Mucosa of descending colon (tissue), 3 donors: ENCODE results near the gene DDX27. TPM values are rescaled to one million over a fixed set of nuclear protein-coding genes. Genes with fewer than 3 reads are reported as not detected.

Experiments used
- ATAC-seq: fragments of 200-7000 bp; cut with Tn5 transposase; one replicate; pipeline ENCODE4 v1.9.1; 2020; ENCODE audit warnings: mild to moderate bottlenecking, moderate library complexity
- DNase-seq, 3 donors: peaks; one replicate each; pipeline ENCODE4 v3.0.0-alpha.2; 2020
- H3K36me3 ChIP-seq: fragments of 200-600 bp; one replicate; pipeline ENCODE4 v1.8.0; 2021; ENCODE audit warnings: low read depth, mild to moderate bottlenecking
- H3K4me1 ChIP-seq: fragments of 200-600 bp; one replicate; pipeline ENCODE4 v1.8.0; 2021; ENCODE audit warnings: low read depth, mild to moderate bottlenecking
- H3K4me3 ChIP-seq: fragments of 200-600 bp; one replicate; pipeline ENCODE4 v1.8.0; 2021; ENCODE audit warnings: mild to moderate bottlenecking
- H3K9me3 ChIP-seq: fragments of 200-600 bp; one replicate; pipeline ENCODE4 v1.8.0; 2021; ENCODE audit warnings: mild to moderate bottlenecking
- intact Hi-C, 2 donors: fragments of 100-400 bp; cut with DNase I in 1 of 2; cut with micrococcal nuclease in 1 of 2; formaldehyde crosslinking; loops; one replicate each; pipeline versions ENCODE4 v1.11.0 to v1.11.1; 2022; cut with DNase I, micrococcal nuclease
- total RNA-seq, 3 donors: library from RNA; stranded (reverse); fragmentation: NEBNext Ultra II Directional in 2 of 3; extraction: Animal tissue kit (Norgen Biotek cat#: 25700) in 2 of 3; gene quantifications; one replicate each; pipeline versions ENCODE4 v1.2.1 to v1.2.4, GENCODE V29; 2021 to 2023
- TF ChIP-seq, protein P1 (sequence below): fragments of 200-600 bp; IDR thresholded peaks from one replicate; pipeline ENCODE4 v1.8.0; 2022; ENCODE audit warnings: antibody characterized with exemption, mild to moderate bottlenecking
- donor health status: DM: no; HTN: no; CAD: no; lungs with moderate emphysema.
- donor health status: DM: no; HTN: no; CAD: no.
- donor health status: DM: no; HTN: yes; CAD: no.

The DDX27 gene
- total RNA-seq, 3 donors from 2014 or later = 27.1 to 32.8 (median 32.5) TPM

DNA sequence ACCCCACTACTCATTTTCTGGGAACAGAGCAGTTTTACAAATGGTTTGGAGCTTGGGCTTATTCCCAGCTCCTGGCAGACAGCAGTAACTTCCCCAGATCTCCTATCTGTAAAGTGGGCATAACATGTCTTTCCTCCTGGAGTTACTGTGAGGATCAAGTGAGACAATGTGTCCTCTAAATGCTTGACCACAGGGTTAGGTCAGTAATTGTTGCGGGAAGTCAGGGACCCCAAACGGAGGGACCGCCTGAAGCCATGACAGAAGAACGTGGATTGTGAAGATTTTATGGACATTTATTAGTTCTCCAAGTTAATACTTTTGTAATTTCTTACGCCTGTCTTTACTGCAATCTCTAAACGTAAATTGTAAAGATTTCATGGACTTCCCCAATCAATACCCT, 73.9 kb downstream of the DDX27 start:
- TF ChIP-seq, protein P1, sequence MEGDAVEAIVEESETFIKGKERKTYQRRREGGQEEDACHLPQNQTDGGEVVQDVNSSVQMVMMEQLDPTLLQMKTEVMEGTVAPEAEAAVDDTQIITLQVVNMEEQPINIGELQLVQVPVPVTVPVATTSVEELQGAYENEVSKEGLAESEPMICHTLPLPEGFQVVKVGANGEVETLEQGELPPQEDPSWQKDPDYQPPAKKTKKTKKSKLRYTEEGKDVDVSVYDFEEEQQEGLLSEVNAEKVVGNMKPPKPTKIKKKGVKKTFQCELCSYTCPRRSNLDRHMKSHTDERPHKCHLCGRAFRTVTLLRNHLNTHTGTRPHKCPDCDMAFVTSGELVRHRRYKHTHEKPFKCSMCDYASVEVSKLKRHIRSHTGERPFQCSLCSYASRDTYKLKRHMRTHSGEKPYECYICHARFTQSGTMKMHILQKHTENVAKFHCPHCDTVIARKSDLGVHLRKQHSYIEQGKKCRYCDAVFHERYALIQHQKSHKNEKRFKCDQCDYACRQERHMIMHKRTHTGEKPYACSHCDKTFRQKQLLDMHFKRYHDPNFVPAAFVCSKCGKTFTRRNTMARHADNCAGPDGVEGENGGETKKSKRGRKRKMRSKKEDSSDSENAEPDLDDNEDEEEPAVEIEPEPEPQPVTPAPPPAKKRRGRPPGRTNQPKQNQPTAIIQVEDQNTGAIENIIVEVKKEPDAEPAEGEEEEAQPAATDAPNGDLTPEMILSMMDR = no peak
- intact Hi-C loops = no loop called here
- Histone ChIP-seq H3K4me3 (no peak overlapping the region), H3K4me1 (peaks cover 2% of the 10 kb centered on the region), H3K9me3 (no peaks in the 10 kb centered on the region), H3K36me3 (peaks cover 10% of the 10 kb centered on the region)
- DNase-seq = no peak
- no peak for ATAC-seq

Other genes starting within 250 kb of the DDX27 start
- 10 to 100 TPM; 22.4 to 40.0 (median 32.9) TPM for gene CSE1L, start 173.1 kb upstream of the DDX27 start, total RNA-seq
- 10 to 100 TPM; 83.8 to 95.7 (median 91.0) TPM for gene STAU1, start 31.1 kb upstream of the DDX27 start, total RNA-seq
- gene ZNFX1, start 58.6 kb downstream of the DDX27 start, total RNA-seq = 10 to 100 TPM; 33.6 to 36.4 (median 35.5) TPM